Measurements from ENCODE around the gene MC2R.

Gene MC2R

GRCh38 chr18:13913205-13913604 lies 2.1 kb downstream of the MC2R start:
- no peaks in the 10 kb centered on the region for H3F3A ChIP-seq (ENCODE audit: insufficient read depth)
- H3K9me3 ChIP-seq (ENCODE audit: insufficient read depth, low read length): no peaks in the 10 kb centered on the region
- no peak overlapping the region for H3K27ac ChIP-seq (ENCODE audit: low read depth, low read length)
- no peaks in the 10 kb centered on the region for H3K9me2 ChIP-seq (replicated peaks; ENCODE audit: insufficient read depth, low read length)
- H3K27me3 ChIP-seq (ENCODE audit: low read length): no peaks in the 10 kb centered on the region
- no peaks in the 10 kb centered on the region for H4K20me1 ChIP-seq (ENCODE audit: low read depth, low read length)
- no peak overlapping the region for H3K4me2 ChIP-seq (ENCODE audit: low read depth, low read length, poor library complexity, severe bottlenecking)
- no peak overlapping the region for H3K4me3 ChIP-seq (ENCODE audit: insufficient read depth, low read length, poor library complexity, severe bottlenecking)
- TF ChIP-seq EZH2phosphoT487 (conservative IDR thresholded peaks at IDR 0.05; ENCODE audit: low read length): no peak
- no peak for TF ChIP-seq CTCF (IDR thresholded peaks at IDR 0.05; ENCODE audit: insufficient read depth, low read length, poor library complexity, severe bottlenecking)
- H3K36me3 ChIP-seq (ENCODE audit: low read length): no peaks in the 10 kb centered on the region
- H3K79me2 ChIP-seq (ENCODE audit: insufficient read depth, low read length): no peaks in the 10 kb centered on the region
- H3K9ac ChIP-seq (ENCODE audit: low read length): no peak overlapping the region
- H2AFZ ChIP-seq (ENCODE audit: low read depth, low read length, severe bottlenecking): no peak overlapping the region

- Histone ChIP-seq H3K9me3 (ENCODE audit: insufficient read depth, low read length) (no peaks in the 10 kb centered on the region), H3K27me3 (ENCODE audit: low read length) (no peaks in the 10 kb centered on the region), H3K36me3 (ENCODE audit: low read length) (no peaks in the 10 kb centered on the region), H3K4me2 (ENCODE audit: low read depth, low read length, poor library complexity, severe bottlenecking) (no peak overlapping the region), H3K9me2 (replicated peaks; ENCODE audit: insufficient read depth, low read length) (no peaks in the 10 kb centered on the region), H3F3A (ENCODE audit: insufficient read depth) (no peaks in the 10 kb centered on the region), H2AFZ (ENCODE audit: low read depth, low read length, severe bottlenecking) (no peak overlapping the region), H3K9ac (ENCODE audit: low read length) (no peak overlapping the region), H3K27ac (ENCODE audit: low read depth, low read length) (no peak overlapping the region), H3K4me3 (ENCODE audit: insufficient read depth, low read length, poor library complexity, severe bottlenecking) (no peak overlapping the region), H4K20me1 (ENCODE audit: low read depth, low read length) (no peaks in the 10 kb centered on the region), H3K79me2 (ENCODE audit: insufficient read depth, low read length) (no peaks in the 10 kb centered on the region)
- no peak for TF ChIP-seq EZH2phosphoT487 (conservative IDR thresholded peaks at IDR 0.05; ENCODE audit: low read length)
- TF ChIP-seq CTCF (IDR thresholded peaks at IDR 0.05; ENCODE audit: insufficient read depth, low read length, poor library complexity, severe bottlenecking): no peak
Observed at GRCh38 chr18:13912601-13913000, 2.7 kb downstream of the MC2R start.

GRCh38 chr18:13910986-13911385 lies 4.3 kb downstream of the MC2R start:
- H4K20me1 ChIP-seq (ENCODE audit: low read depth, low read length): no peaks in the 10 kb centered on the region
- TF ChIP-seq CTCF (IDR thresholded peaks at IDR 0.05; ENCODE audit: insufficient read depth, low read length, poor library complexity, severe bottlenecking): no peak
- TF ChIP-seq EZH2phosphoT487 (conservative IDR thresholded peaks at IDR 0.05; ENCODE audit: low read length): no peak
- no peaks in the 10 kb centered on the region for H3F3A ChIP-seq (ENCODE audit: insufficient read depth)
- no peak overlapping the region for H2AFZ ChIP-seq (ENCODE audit: low read depth, low read length, severe bottlenecking)
- no peaks in the 10 kb centered on the region for H3K9me2 ChIP-seq (replicated peaks; ENCODE audit: insufficient read depth, low read length)
- H3K4me3 ChIP-seq (ENCODE audit: insufficient read depth, low read length, poor library complexity, severe bottlenecking): no peak overlapping the region
- no peak overlapping the region for H3K4me2 ChIP-seq (ENCODE audit: low read depth, low read length, poor library complexity, severe bottlenecking)
- no peaks in the 10 kb centered on the region for H3K36me3 ChIP-seq (ENCODE audit: low read length)
- no peak overlapping the region for H3K27ac ChIP-seq (ENCODE audit: low read depth, low read length)
- no peaks in the 10 kb centered on the region for H3K27me3 ChIP-seq (ENCODE audit: low read length)
- H3K79me2 ChIP-seq (ENCODE audit: insufficient read depth, low read length): no peaks in the 10 kb centered on the region
- H3K9ac ChIP-seq (ENCODE audit: low read length): no peak overlapping the region
- no peaks in the 10 kb centered on the region for H3K9me3 ChIP-seq (ENCODE audit: insufficient read depth, low read length)

Measured in SU-DHL-6 (cell line).